Astrocyte (in vitro differentiated cells and primary cell): ENCODE results near the gene SYTL3.

Experiments
- CTCF ChIP-seq: IDR thresholded peaks from 2 replicates; pipeline ENCODE4 v1.5.1; 2011; ENCODE audit warnings: low read depth, mild to moderate bottlenecking, inconsistent platforms, low read length, moderate library complexity; ENCODE audit not compliant: insufficient read depth
- EZH2 ChIP-seq: IDR thresholded peaks from 2 replicates; pipeline ENCODE4 v1.6.1; 2012; ENCODE audit warnings: mild to moderate bottlenecking, low read length, inconsistent platforms; ENCODE audit not compliant: insufficient read depth

DNA sequence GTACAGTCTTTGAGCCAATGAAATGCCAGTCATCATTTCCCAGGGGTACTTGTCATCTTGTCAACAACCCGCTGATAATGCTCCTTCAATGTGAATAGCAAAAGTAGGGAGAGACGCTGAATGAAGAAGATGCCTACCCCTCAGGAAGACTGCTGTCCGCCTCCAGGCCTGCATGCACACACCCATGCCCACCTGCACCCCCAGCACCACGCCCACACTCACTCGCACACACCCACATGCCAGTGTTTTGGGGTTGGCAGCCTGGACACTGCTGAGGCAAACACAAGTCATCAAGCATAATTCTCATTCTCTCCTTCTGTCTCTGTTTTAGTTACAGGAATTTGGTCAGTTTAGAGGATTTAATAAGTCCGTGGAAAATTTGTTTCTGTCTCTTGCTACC lies 63.6 kb downstream of the SYTL3 start:
- TF ChIP-seq CTCF, result no peak
- TF ChIP-seq EZH2, result no peak
